Stimulated activated CD4-positive, alpha-beta T cell treated with anti-CD3 and anti-CD28 coated beads, TNF-alpha, amount 100 ng/mL, for 4 hours (primary cell): ENCODE results near the gene CCT5.
A peak's percentile ranks its signal among the peaks of the same experiment; 100 is the strongest.
"Not testable (repeated sequence)": the region's sequence is repeated elsewhere in the genome, so short reads cannot be mapped to it uniquely, and the experiment has no call there.

ENCODE experiments used
- DNase-seq, 3 experiments: peaks; one replicate each; pipeline ENCODE4 v3.0.0-alpha.2; 2020; ENCODE audit warnings: low read depth in 3 of 3

CCT5 gene

DNA sequence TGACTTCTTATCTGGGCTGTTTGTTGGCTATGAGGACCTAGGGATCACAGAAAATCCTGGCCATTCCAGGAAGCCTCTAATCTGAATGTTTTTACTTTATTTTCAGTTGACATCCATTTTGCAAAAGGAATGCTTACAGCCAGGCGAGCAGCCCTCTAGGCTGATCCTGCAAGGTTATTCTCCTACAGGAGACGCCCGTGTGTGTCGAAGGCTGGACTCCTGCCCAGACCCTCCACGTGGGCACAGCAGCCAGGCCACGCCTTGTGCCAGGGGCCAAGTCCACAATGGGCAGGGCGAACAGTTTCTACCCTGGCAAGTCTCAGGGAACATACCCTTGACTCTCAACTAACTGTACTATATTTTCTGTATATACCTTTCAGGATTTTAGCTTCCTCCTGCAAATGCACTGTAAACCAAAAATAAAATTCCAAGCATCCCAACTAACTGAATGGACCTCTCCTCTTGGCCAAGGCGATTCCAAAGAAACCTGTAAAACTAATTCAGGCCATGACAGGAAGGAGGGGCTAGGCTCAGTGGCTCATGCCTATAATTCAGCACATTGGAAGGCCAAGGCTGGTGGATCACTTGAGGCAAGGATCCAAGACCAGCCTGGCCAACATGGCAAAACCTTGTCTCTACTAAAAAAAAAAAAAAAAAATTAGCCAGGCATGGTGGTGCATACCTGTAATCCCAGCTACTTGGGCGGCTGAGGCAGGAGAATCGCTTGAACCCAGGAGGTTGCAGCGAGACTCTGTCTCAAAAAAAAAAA, 51.9 kb downstream of the CCT5 start:
- DNase-seq: no peak

DNA sequence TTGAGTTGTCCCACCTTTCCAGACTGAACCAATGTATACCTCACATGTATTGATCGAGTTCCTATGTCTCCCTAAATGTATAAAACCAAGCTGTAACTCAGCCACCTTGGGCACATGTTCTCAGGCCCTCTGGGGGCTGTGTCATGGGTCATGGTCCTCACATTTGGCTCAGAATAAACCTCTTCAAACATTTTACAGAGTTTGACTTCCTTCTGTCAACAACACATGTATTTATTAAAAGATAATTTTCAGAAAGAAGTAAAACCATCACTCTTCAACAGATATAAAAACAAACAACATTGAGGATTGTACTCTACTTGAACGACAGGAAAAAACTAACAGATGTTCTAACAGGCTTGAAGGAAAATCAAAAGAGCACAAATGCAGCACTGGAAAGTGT, 53.1 kb downstream of the CCT5 start:
- DNase-seq: no peak

DNA sequence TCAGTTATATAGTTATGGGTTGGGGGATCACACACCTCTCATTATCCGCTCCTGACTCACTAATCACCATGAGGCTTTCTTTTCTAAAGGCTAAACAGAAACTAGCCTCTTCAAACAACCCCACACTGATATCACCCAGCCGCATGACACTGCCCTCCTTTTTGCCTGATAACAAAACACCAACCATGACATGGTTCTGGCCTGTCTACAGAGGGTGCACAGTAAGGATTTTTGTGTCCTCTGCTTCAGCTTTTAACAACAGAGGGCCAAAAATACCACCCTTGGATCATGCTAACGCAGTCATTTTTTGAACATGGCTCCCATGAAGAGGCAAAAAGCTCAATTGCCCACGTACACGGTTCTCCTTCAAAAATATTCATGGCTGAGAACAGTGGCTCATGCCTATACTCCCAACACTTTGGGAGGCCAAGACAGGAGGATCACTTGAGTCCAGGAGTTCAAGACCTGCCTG, 53.7 kb downstream of the CCT5 start:
- no peak for DNase-seq

DNA sequence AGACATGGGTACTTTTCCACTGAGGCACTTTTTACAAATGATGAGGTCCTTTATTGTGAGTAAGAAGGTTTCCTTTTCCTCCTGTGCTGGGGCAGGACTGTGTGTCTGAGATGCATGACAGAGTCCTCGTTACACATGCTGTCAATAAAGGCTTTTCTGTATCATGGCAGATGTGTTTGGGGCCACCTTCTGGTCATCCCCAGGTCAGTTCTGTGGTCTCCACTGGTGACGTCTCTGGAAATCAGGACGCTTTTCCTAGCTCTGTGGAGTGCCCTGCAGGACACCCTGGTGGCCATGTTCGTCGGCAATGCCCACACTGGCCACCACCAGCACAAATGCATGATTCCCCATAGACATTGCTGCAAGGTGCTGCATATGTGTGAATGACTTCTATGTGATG, 54.9 kb downstream of the CCT5 start:
- no peak for DNase-seq

DNA sequence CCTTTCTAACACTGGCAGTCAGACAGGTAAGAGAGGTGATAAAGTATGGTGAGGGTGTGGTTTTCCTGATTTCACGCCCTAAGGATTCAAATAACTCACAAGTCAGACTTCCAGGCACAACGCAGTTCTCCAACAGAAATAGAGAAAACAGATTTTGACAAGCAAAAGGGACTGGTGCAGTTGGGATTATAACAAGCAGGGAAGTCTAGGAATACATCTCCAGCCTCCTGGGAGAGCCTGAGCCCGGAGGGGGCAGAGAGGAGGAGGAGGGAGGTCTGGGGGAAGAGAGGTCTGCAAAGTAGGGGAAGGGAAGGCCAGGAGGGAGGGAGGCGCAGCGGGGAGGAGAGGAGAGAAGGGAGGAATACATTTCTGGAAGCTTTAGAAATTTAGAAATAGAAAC, 56.0 kb downstream of the CCT5 start:
- DNase-seq: no peak

DNA sequence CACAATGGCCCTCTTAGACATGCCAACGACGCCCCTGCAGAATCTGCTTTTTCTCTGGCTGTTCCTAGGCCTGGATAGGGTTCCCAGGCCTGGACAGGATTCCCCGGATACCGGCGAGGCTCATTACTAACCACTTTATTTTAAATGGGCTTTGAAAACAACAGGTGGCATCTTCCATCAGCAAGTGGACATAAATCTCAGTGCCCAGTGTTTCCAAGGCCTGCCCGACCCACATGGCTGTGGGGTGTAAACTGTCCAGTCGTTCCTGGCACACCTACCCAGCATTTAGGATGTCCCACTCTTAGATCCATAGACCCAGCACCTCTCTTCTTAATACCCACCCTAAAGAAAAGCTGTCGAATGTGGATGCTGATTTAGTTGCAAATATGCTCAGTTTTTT, 56.7 kb downstream of the CCT5 start:
- no peak for DNase-seq

DNA sequence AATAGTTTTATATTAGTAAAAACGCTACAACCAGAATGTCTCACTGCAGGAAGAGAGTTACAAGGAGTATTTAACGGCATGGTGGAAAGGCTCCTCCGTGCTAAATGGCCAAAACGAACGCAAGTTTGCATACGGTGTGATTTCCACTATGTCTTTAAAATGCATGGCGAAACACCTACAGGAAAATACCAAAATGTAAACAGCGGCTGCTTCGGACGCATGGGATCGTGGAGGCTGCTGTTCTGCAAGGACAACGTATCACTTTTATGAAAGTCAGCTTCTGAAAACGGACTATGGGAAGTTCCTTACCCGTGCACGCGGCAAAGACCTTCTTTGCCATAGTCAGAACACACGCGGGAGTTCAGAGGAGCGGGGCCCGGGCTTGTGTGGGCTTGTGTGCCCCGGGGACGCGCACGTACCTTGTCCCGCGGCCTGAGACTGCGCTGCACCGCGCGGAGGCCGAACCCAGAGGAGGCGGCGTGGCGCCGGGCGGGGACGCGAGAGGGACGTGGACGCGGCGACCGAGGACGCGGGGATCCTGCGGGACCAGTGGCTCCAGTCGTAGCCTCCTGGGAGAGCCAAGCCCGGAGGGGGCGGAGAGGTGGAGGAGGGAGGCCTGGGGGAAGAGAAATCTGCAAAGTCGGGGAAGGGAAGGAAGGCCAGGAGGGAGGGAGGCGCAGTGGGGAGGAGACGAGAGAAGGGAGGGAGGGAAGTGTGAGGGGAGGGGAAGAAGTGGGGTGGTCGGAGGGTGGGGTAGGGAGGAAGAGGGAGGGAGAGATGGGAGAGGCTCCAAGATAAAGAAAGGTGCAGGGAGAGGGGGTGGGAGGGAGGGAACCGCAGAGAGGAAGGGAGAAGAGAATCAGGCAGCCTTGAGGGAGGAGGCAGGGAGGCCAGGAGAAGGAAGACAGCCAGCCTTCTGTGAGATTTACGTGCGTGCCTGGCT, 57.4 kb downstream of the CCT5 start, which contains the start of gene CMBL:
CMBL (minus strand) TSS at position 697 of the 943 bp plus-strand sequence. CDS start 17,140 bp downstream, outside the sequence.
- DNase-seq: peak in 1 of 3 experiments; percentile 9

DNA sequence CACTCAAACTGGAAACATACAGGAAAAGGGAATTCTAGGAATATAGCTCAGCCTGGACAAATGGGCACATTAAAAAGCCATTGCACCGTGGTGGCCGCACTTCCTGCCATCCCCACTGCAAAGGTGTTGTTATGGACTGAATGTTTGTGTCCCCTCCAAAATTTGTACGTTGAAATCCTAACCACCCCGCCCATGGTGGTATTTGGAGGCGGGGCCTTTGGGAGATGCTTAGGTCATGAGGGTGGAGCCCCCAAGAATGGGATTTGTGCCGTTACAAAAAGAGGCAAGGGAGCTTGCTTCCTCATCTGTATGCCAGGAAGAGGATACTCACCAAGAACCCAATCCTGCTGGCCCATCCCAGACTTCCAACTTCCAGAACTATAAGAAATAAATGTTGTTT, 58.8 kb downstream of the CCT5 start:
- DNase-seq: no peak

DNA sequence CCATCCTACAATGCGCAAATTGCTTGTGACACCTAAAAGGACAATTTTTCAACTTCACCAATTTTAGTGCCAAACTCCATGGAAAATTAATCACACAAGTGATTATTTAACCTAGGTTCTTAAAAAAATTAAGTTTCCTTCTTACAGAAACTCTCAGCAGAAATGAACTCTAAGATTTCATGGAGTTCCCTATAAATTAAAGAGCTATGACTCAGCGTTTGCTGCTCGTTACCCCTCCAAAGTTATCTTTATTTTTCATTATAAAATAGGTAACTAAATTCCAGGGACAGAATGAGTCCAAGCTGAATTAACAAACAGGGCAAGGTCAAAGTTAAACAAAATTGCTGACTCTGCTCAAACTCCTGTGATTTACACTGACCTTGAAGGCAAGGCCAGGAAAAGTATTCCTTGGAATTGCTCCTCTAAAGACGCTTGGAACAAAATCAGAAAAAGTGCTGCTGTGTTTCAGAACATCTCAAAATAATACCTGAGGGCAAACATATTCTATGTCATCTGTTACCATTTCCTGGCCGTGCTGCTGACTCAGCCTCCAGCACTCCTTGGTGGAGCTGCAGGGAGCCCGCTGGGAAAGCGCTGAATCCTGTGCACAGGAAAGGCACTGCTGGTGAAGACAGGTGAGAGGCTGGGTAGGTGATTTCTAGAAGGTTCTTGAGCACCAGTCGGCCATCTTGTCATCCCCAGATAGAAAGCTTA, 60.1 kb downstream of the CCT5 start:
- DNase-seq: no peak

DNA sequence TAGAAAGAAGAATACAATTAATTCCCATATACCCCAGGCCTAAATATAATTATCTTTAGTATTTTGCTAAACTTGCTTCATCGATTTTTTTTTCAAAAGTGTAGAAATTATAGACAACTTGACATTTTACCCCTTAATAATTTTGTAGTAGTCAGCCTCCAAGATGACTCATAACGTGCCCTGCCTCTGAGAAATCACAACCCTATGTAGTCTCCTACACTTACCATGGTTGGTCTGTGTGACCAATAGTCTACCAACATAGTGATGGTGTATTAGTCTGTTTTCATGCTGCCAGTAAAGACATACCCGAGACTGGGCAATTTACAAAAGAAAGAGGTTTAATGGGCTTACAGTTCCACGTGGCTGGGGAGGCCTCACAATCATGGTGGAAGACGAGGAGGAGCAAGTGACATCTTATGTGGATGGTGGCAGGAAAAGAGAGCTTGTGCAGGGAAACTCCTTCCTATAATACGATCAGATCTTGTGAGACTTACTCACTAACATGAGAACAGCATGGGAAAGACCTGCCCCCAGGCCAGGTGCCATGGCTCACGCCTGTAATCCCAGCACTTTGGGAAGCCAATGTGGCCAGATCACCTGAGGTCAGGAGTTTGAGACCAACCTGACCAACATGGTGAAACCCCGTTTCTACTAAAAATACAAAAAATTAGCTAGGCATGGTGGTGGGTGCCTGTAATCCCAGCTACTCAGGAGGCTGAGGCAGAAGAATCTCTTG, 60.9 kb downstream of the CCT5 start:
- not testable (repeated sequence) for DNase-seq

DNA sequence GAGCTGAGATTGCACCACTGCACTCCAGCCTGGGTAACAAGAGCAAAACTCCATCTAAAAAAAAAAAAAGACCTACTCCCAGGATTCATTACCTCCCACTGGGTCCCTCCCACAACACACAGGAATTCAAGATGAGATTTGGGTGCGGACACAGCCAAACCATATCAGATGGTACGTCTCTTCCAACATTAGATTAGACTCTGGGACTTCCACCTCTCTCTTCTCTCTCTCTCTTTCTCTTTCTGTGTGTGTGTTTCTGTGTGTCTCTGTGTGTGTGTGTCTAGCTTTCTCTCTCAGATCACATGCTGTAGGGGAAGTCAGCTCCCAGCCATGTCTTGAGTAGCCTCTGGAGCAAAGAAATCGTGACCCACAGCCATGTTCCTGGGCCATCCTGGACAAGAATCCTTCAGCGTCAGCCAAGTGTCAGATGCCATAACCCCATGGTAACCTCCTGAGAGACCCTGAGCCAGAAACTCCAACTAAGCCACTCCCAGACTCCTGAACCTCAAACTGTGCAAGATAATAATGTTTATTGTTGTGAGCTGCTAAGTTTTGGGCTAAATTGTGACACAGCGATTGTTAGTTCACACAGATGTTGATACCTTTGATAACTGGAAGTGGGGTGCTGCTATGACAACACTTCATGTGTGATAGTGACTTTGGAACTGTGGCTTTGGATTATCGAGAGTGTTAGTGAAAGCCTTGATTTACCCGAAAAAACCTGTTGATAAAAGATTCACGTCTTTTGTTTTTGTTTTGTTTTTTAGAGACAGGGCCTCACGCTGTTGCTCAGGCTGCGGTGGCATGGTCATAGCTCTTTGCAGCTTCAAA, 61.7 kb downstream of the CCT5 start:
- DNase-seq: no peak

DNA sequence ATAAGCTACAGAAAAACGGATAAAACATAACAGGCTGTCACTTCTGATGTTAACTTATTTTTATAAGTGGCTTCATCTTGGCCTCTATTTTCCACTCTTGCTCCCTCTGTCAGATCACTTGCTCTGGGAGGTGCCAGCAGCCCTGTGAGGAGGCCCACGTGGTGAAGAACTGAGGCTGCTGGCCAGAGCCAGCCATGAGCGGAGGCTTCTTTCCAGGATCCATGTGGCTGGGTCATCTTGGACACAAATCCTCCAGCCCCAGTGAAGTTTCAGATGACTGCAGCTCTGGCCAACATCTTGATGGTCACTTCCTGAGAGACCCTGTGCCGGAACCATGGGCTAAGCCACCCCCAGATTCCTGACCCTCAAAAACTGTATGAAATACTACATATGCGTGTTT, 65.1 kb downstream of the CCT5 start:
- DNase-seq: no peak
